GM12878 (cell line): Measurements from ENCODE around the gene COMMD1. TPM values are rescaled to one million over a fixed set of nuclear protein-coding genes. Genes with fewer than 3 reads are reported as not detected.

Experiments
- ATAC-seq: fragments of 200-7000 bp; cut with Tn5 transposase; 3 replicates; pipeline ENCODE4 v1.9.1; 2020; ENCODE audit warnings: mild to moderate bottlenecking, moderate library complexity
- BruUV-seq: library from RNA; stranded (reverse); fragments of 400-500 nt; replicated peaks from 2 replicates; lab custom pipeline; 2021; lab: Mats Ljungman, UMichigan
- CTCF ChIA-PET: fragments of 300-600 bp; sonication (Branson Sonifier 250); formaldehyde crosslinking; extraction: SDS; loops from one replicate; lab custom pipeline; 2021; ENCODE audit warnings: inconsistent platforms; lab: Yijun Ruan, JAX
- POLR2A ChIA-PET: fragments of 350-600 bp; formaldehyde crosslinking; extraction: SDS; loops from one replicate; lab custom pipeline; 2021; ENCODE audit warnings: inconsistent platforms; lab: Charles Lee
- RAD21 ChIA-PET: fragments of 300-600 bp; sonication (Branson Sonifier 250); formaldehyde crosslinking; loops from one replicate; lab custom pipeline; 2023; ENCODE audit warnings: antibody characterized with exemption; ENCODE audit not compliant: unreplicated experiment; lab: Charles Lee
- SMC1A ChIA-PET: fragments of 300-600 bp; sonication (Branson Sonifier 250); formaldehyde crosslinking; loops from one replicate; lab custom pipeline; 2023; ENCODE audit not compliant: unreplicated experiment, uncharacterized antibody; lab: Charles Lee
- DNase-seq: peaks from one replicate; pipeline ENCODE4 v3.0.0-alpha.2; 2011; ENCODE audit warnings: low read depth, low spot score
- FAIRE-seq: peaks from 3 replicates; lab custom pipeline; 2011; peaks lifted over from hg19 to GRCh38; lab: Jason Lieb, UNC
- H2AFZ ChIP-seq: 2 replicates; pipeline ENCODE4 v1.6.0; 2011; ENCODE audit warnings: low read depth, low read length, control low read depth; ENCODE audit not compliant: control insufficient read depth
- H3K27ac ChIP-seq: 2 replicates; pipeline ENCODE4 v1.5.1; 2011; ENCODE audit warnings: control low read depth; ENCODE audit not compliant: control insufficient read depth, insufficient read depth
- H3K27me3 ChIP-seq, 2 experiments: replicated peaks in 1 of 2; 2 replicates each; pipeline versions ENCODE4 v1.6.0 to v1.6.1; 2011; ENCODE audit warnings: low read length in 1 of 2; ENCODE audit not compliant: control insufficient read depth in 2 of 2, insufficient read depth in 2 of 2
- H3K36me3 ChIP-seq, 2 experiments: 2 replicates each; pipeline ENCODE4 v1.5.1; 2011; ENCODE audit warnings: low read length in 1 of 2; ENCODE audit not compliant: control insufficient read depth in 2 of 2, insufficient read depth in 2 of 2
- H3K4me1 ChIP-seq: 2 replicates; pipeline ENCODE4 v1.6.1; 2011; ENCODE audit warnings: mild to moderate bottlenecking, low read length, moderate library complexity, mixed read lengths; ENCODE audit not compliant: control insufficient read depth, insufficient read depth
- H3K4me2 ChIP-seq: 2 replicates; pipeline ENCODE4 v1.6.0; 2011; ENCODE audit warnings: control low read depth; ENCODE audit not compliant: control insufficient read depth, insufficient read depth
- H3K4me3 ChIP-seq: fragments of 200-600 bp; sonication (generic); 2 replicates; pipeline ENCODE4 v1.5.1; 2016
- H3K79me2 ChIP-seq: 2 replicates; pipeline ENCODE4 v1.6.0; 2011; ENCODE audit warnings: low read length; ENCODE audit not compliant: control insufficient read depth, insufficient read depth
- H3K9ac ChIP-seq: 2 replicates; pipeline ENCODE4 v1.8.0; 2011; ENCODE audit warnings: low read length, control low read depth, mixed read lengths; ENCODE audit not compliant: control insufficient read depth, insufficient read depth
- H3K9me3 ChIP-seq: replicated peaks from 3 replicates; pipeline ENCODE4 v1.5.1; 2011; ENCODE audit warnings: mild to moderate bottlenecking, low read length; ENCODE audit not compliant: control insufficient read depth, insufficient read depth
- H4K20me1 ChIP-seq: 2 replicates; pipeline ENCODE4 v1.6.0; 2011; ENCODE audit not compliant: control insufficient read depth, insufficient read depth
- CREM ChIP-seq: IDR thresholded peaks from 2 replicates; pipeline ENCODE4 v1.6.1; 2014; ENCODE audit warnings: antibody characterized with exemption, low read depth
- NKRF ChIP-seq: fragments of 450-650 bp; conservative IDR thresholded peaks from 2 replicates; pipeline ENCODE4 v1.6.1; 2017; ENCODE audit warnings: mild to moderate bottlenecking, moderate library complexity
- NR2C1 ChIP-seq: fragments of 450-650 bp; IDR thresholded peaks from 2 replicates; pipeline ENCODE4 v1.6.1; 2017; ENCODE audit warnings: antibody characterized with exemption, mild to moderate bottlenecking, moderate library complexity
- REST ChIP-seq: IDR thresholded peaks from 2 replicates; pipeline ENCODE4 v1.6.1; 2012; ENCODE audit warnings: mild to moderate bottlenecking, low read depth, low read length
- in situ Hi-C: fragments of 300-500 bp; cut with MboI; formaldehyde crosslinking; loops from 9 replicates; pipeline ENCODE4 v1.14.3; 2018; ENCODE audit warnings: mixed read lengths
- intact Hi-C: fragments of 100-400 bp; cut with micrococcal nuclease; formaldehyde crosslinking; loops from one replicate; pipeline ENCODE4 v1.14.2; 2022; ENCODE audit not compliant: unreplicated experiment
- polyA plus RNA-seq, 11 experiments: library from polyadenylated mRNA; depleted of rRNA in 4 of 11; unstranded in 6 of 11; stranded (reverse) in 5 of 11; fragments of >200 nt; fragmentation: Nextera tagmentation in 4 of 11; fragmentation: Illumina TruSeq in 1 of 11; extraction: Ambion mirVana in 4 of 11; extraction: Trizol in 1 of 11; gene quantifications; 1 replicate in 1 of 11; 2 replicates in 10 of 11; pipeline versions ENCODE4 v1.2.1 to v1.2.3, GENCODE V29; 2011 to 2016; ENCODE audit warnings: inconsistent platforms in 2 of 11, missing spikeins in 2 of 11, low read depth in 1 of 11
- total RNA-seq, 4 experiments: library from RNA; depleted of rRNA in 3 of 4; stranded (reverse); fragments of >200 nt in 3 of 4; fragmentation: Illumina TruSeq in 1 of 4; extraction: Trizol in 1 of 4; gene quantifications; 2 replicates each; pipeline versions ENCODE4 v1.2.1 to v1.2.3, GENCODE V29; 2013 to 2021

COMMD1 gene
- total and polyA plus RNA-seq, 10 of the 15 experiments (the other 5 are each of a cell fraction or from before 2014, with no cell fraction given), result 39.7 to 210 (median 53.7) TPM

- H3K79me2 ChIP-seq, result no peaks in the 10 kb centered on the region
- ATAC-seq, result no peak
- no peak for TF ChIP-seq NR2C1
- TF ChIP-seq NKRF, result no peak
- TF ChIP-seq REST, result no peak
- TF ChIP-seq CREM, result no peak
- peaks cover 5% of the 10 kb centered on the region; the same call in 1 of the 2 replicates for H3K4me1 ChIP-seq
- FAIRE-seq, result no peak
- ChIA-PET RAD21 (no interaction called here), SMC1A (interaction anchor here (1.6 to 4.1 kb wide), 2 partner anchors 13 to 30 kb away, joined by 4 to 18 read pairs; no protein-coding TSS in a partner anchor), POLR2A (interaction anchor here (0.6 kb wide), 1 partner anchor 102 kb away, joined by 4 read pairs; no protein-coding TSS in a partner anchor), CTCF (interaction anchor here (1.2 kb wide), 1 partner anchor 40 kb away, joined by 3 read pairs; no protein-coding TSS in a partner anchor)
- intact Hi-C loops (no loop called here), in situ Hi-C loops (no loop called here)
- no TSS peak for BruUV-seq
- no peaks in the 10 kb centered on the region for H3K36me3 ChIP-seq
- H3K4me2 ChIP-seq, result no peak overlapping the region
- no peaks in the 10 kb centered on the region for H3K27me3 ChIP-seq
- no peaks in the 10 kb centered on the region for H3K9me3 ChIP-seq
- no peak overlapping the region for H2AFZ ChIP-seq
- no peak for DNase-seq
- H3K4me3 ChIP-seq, result no peak overlapping the region
- no peak overlapping the region for H3K27ac ChIP-seq
- H3K9ac ChIP-seq, result no peak overlapping the region
- no peaks in the 10 kb centered on the region for H4K20me1 ChIP-seq
Measured at GRCh38 chr2:62176801-62177200, 271.3 kb downstream of the COMMD1 start.
